ENCODE data around the gene KIF3C.
"Not testable (repeated sequence)": the region's sequence is repeated elsewhere in the genome, so short reads cannot be mapped to it uniquely, and the experiment has no call there.

Gene KIF3C

GRCh38 chr2:25915411-25915810 is 66.9 kb downstream of the KIF3C start:
- DNase-seq = not testable (repeated sequence)

DNA sequence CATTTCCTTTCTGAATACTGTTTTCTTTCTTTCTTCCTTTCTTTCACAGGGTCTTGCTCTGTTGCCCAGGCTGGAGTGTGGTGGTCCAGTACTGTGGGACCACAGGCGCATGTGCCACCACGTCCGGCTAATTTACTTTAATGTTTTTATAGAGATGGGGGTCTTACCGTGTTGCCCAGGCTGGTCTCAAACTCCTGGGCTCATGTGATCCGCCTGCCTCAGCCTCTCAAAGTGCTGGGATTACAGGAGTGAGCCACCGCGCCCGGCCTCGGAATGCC is 68.7 kb downstream of the KIF3C start:
- not testable (repeated sequence) for DNase-seq

DNA sequence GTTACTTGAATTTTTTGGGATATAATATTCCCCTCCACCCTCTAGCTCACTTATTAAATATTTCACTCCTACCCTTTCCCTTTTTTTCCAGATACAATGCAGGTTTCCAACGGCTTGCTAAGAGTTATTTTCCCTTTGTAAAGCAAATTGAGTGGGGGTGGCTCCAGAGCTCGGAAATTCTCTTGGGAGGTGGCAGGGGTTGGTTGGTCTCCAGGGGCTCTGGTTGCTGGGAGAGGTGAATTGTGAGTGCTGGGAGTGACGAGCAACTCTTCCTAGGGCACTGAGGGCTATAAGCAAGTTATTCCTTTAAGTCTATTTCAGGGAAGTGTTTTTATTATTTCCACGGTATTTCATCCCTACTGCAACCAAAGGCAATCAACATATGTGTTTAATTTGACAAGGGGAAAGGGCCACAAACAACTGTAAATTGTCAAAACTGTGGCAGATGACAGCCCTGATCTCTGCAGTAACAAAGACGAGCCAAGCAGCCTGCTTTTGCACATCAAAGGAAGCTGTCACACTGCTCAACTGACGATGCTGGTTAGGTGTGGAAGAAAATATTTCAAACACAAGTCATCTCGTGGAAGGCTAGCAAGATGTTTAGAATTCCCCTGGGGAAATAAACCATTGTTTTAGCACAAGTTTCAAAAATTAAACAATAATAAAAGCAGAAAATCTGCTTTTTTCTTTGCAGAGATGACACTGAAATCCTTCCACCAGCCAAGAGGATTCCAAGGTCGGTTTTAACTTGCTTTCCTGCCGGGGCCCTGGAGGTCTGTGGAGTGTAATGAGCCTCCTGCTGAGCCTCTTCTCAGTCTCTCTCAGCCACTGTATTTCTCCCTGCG is 69.2 kb downstream of the KIF3C start:
- DNase-seq = no peak

DNA sequence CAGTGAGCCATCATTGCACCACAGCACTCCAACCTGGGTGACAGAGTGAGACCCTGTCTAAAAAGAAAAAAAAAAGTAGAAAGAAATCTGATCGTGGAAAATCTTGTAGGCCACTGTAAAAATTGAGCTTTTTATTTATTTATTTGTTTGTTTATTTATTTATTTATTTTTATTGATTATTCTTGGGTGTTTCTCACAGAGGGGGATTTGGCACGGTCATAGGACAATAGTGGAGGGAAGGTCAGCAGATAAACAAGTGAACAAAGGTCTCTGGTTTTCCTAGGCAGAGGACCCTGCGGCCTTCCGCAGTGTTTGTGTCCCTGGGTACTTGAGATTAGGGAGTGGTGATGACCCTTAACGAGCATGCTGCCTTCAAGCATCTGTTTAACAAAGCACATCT is 72.7 kb downstream of the KIF3C start:
- not testable (repeated sequence) for DNase-seq

DNA sequence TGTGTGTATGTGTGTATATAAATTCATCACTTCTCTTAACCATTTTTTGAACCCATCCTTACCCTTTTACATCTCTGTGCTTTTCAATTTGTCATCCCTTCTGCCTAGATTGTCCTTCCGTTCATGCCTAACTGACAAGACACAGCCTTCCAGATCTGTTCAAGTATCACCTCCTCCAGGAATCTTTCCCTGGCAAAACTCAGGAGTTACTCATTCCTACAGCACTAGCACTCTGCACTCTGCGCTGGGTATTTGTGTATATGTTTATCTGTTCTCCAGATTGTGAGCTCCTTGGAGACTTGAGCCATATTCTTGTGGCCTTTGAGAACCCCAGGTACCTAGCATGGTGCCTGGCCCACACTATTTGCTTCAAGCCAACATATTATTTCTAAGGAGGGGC is 77.2 kb downstream of the KIF3C start:
- no peak for DNase-seq

DNA sequence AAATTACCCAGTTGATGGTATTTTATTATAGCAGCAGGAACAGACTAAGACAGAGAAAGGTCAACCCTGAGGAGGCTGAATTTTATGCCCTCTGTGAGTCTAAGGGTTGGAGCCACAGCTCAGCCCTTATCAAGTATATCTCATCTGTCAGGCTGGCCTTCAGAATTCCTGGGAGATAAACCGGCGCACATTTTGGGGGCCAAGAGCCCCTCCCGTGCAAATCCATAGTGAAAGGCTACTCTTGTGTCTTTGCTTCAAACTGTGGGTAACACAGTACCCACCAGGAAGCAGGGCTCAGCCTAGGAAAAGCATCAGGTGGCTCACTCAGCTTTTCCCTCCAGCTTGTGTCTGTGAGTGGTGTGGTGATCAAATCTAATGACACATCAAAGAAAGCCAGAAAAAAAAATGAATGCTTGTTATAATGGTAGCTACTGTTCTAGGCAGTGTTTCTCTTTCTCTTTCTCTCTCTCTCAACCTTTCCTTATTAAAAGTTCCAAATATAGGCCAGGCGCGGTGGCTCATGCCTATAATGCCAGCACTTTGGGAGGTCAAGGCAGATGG is 79.0 kb downstream of the KIF3C start:
- DNase-seq = no peak

- DNase-seq = peak; percentile 64 to 82
Observed at GRCh38 chr2:25899404-25899970, 82.8 kb downstream of the KIF3C start.

DNA sequence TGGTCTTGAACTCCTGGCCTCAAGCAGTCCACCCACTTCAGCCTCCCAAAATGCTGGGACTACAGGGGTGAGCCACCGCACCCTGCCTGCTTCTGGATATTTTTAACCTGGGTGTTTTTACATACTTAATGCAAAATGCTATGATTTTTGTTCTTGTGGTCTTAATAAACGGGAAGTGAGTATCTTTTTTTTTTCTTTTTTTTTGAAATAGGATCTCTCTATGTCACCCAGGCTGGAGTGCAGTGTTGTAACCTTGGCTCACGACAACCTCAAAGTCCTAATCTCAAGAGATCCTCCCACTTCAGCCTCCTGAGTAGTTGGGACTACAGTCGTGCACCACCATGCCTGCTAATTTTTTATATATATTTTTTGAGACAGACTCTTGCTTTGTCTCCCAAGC is 84.8 kb downstream of the KIF3C start:
- peak; percentile 70 to 82 for DNase-seq

GRCh38 chr2:25896308-25896707 is 86.0 kb downstream of the KIF3C start:
- not testable (repeated sequence) for DNase-seq

DNA sequence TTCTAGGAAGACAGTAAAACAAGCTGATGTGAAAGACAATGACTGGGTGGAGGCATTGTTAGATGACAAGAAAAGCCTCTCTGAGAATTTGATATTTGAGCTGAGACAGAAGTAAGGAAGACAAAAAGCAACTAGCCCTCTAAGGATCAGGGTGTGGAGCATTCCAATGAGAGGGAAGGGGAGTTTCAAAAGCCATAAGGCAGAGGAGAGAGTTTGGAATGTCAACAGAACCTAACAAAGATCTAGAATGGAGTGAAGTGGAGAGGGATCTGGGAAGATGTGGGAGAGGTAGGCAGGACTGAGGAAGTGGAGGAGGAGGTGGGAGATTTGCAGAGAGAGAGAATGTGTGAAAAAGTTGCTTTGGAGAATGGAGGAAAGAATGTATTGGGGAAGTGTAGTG is 86.7 kb downstream of the KIF3C start:
- no peak for DNase-seq

DNA sequence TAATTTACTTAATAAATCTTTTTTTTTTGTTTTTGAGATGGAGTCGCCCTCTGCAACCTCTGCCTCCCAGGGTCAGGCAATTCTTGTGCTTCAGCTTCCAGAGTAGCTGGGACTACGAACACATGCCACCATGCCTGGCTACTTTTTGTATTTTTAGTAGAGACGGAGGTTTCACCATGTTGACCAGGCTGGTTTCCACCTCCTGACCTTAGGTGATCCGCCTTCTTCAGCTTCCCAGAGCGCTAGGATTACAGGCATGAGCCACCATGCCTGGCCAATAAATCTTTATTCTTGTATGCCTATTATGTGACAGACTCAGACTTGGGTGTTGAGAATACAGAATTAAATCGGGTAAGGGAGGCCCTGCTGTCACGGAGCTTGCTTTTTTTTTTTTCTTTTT is 87.3 kb downstream of the KIF3C start:
- no peak for DNase-seq

GRCh38 chr2:25894135-25894830 is 88.0 kb downstream of the KIF3C start:
- peak in 1 of 2 donors; percentile 1 for DNase-seq

GRCh38 chr2:25891672-25892071 is 90.6 kb downstream of the KIF3C start:
- DNase-seq = no peak

DNA sequence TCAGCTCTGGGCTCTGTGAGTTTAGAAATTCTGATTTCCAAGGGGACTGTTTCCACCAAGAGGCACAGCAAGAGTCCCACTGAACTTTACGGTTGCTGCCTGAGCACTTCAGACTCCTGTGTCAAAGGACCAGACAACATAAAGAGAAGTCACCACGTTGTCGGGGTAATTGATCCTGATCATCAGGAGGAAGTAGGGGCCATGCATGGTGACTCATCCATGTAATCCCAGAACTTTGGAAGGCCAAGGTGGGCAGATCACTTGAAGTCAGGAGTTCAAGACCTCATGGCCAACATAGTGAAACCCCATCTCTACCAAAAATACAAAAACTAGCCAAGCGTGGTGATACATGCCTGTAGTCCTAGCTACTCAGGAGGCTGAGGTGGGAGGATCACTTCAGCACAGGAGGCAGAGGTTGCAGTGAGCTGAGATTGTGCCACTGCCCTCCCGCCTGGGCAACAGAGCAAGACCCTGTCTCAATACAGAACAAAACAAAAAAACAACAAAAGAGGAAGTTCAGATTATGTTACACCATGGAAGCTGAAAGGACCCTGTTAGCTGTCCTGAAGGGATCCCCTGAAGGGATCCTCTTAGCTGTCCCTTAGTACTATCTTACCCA is 94.6 kb downstream of the KIF3C start:
- peak in 1 of 2 donors; percentile 5 for DNase-seq

- no peak for DNase-seq
Observed at GRCh38 chr2:25885933-25886332, 96.4 kb downstream of the KIF3C start.

DNA sequence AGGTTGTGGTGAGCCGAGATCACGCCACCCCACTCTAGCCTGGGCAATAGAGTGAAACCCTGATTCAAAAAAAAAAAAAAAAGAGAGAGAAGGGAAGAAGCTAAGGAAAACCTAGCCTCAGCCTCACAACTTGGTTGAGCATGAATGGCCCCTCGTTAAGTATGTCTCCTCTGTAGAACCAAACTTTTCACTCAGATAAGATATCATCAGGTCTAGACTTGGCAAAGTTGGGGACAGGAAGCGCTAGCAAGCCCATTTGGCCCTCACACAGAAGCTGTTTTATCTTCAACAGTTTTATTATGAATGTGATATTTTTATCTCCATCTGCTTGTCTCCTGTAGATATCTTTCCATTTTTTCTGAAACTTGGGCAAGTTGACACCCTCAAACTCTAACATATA is 100.5 kb downstream of the KIF3C start:
- DNase-seq = no peak

DNA sequence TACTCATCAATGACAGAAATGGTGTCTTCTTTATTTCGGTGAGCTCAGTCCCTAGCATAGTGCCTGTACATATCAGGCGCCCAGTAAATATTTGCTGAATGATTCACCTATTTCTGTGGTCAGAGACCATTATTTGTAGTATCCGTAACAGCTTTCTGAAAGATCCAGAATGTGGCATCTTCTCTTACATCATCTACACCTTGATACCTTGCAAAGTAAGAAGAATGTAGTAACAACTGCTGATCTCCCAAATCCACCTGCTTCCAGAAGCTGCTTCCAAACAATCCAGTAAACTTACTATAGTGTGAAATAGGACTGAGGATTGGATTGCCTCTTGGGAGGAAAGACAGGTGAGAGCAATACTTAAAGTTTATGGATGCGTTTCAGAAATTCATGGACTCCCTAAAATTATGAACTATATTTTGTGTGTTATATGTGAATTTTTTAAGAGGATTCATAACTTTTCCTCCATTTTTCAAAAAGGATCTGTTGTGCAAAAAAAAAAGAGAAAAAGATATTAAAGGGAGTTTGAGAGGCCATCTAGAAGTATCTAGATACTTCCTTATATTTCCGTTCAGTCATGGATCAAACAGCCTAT is 103.1 kb downstream of the KIF3C start:
- no peak for DNase-seq

- DNase-seq = peak; percentile 98 to 99
Observed at GRCh38 chr2:25878361-25879132, 103.8 kb downstream of the KIF3C start, which contains the start of gene ASXL2. ASXL2 (minus strand) TSS chr2:25878487; CDS start chr2:25878222, 265 bp downstream.

- peak; percentile 54 to 60 for DNase-seq
Observed at GRCh38 chr2:25877431-25878360, 104.6 kb downstream of the KIF3C start.
